ENCODE data around the gene SAG. TPM values are rescaled to one million over a fixed set of nuclear protein-coding genes. Genes with fewer than 3 reads are reported as not detected.

SAG gene
- total and polyA plus RNA-seq, 9 of the 15 experiments (the other 6 are each of a cell fraction or from before 2014, with no cell fraction given), result 0.04 to 0.64 (median 0.31) TPM; not detected in 5

DNA sequence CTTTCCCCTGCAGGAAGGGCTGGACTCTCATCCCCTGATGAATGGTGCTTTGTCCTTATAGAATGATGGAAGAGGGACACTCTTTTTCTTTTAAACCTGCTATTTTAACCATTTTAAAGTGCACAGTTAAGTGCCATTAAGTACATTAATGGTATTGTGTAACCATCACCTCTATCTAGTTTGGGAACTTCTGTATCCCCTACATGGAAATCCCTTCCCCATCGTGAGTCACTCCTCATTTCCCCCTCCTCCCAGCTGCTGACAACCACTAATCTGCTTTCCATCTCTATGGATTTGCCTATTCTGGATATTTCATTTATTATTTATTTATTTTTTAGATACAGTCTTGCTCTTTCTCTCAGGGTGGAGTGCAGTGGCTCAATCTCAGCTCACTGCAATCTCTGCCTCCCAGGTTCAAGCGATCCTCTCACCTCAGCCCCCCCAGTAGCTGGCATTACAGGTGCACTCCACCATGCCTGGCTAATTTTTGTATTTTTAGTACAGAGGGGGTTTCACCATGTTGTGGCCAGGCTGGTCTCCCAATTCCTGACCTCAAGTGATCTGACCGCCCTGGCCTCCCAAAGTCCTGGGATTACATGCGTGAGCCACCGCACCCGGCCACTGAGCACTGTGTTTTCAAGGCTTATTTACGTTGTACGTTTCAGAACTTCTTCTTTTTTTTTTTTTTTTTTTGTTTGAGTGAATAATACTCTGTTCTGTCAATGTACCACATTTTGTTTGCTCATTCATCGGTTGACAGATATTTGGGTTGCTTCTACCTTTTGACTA lies 62.5 kb downstream of the SAG start:
- Histone ChIP-seq H3K9me3 (replicated peaks; ENCODE audit: control insufficient read depth, insufficient read depth, low read depth, low read length) (no peaks in the 10 kb centered on the region), H3K9me1 (ENCODE audit: control insufficient read depth, insufficient read depth, low read length) (no peaks in the 10 kb centered on the region), H3K36me3 (ENCODE audit: control insufficient read depth, insufficient read depth, low read length) (peaks cover 11% of the 10 kb centered on the region; the same call in 1 of the 3 replicates), H3K4me2 (ENCODE audit: insufficient read depth, low read length) (no peak overlapping the region), H3K27me3 (ENCODE audit: control insufficient read depth in 2 of 2, insufficient read depth in 2 of 2, low read length in 2 of 2) (no peaks in the 10 kb centered on the region), H4K20me1 (replicated peaks; ENCODE audit: control insufficient read depth, insufficient read depth, low read length) (no peaks in the 10 kb centered on the region; the same call in 1 of the 2 replicates), H3K4me3 (no peak overlapping the region), H2AFZ (ENCODE audit: low read depth, low read length) (no peak overlapping the region), H3K79me2 (ENCODE audit: control insufficient read depth, insufficient read depth, low read length) (0 out of 3 replicates have a peak, but pooled peaks cover 5% of the 10 kb centered on the region), H3K9ac (ENCODE audit: insufficient read depth in 1 of 2, low read depth in 2 of 2, low read length in 2 of 2) (no peak overlapping the region), H3K4me1 (replicated peaks in 1 of 2; ENCODE audit: control insufficient read depth in 2 of 2, insufficient read depth in 2 of 2, low read length in 2 of 2) (peaks cover 0 to 8% of the 10 kb centered on the region in 2 experiments; a peak in 3 of 5 replicates), H3K27ac (ENCODE audit: extremely low read depth, low read depth, low read length) (no peak overlapping the region)
- no peak for FAIRE-seq
- TF ChIP-seq NUFIP1 (IDR thresholded peaks at IDR 0.05; ENCODE audit: partially characterized antibody) (no peak), ZNF766 (CRISPR knock-in tag; conservative IDR thresholded peaks at IDR 0.05) (no peak), POLR2H (tag; IDR thresholded peaks at IDR 0.05; ENCODE audit: low read depth) (no peak), ESRRA (IDR thresholded peaks at IDR 0.05; ENCODE audit: borderline replicate concordance, low read depth) (no peak), ZFP30 (CRISPR knock-in tag; IDR thresholded peaks at IDR 0.05; ENCODE audit: borderline replicate concordance) (no peak)
- TF ChIP-seq, protein P1, sequence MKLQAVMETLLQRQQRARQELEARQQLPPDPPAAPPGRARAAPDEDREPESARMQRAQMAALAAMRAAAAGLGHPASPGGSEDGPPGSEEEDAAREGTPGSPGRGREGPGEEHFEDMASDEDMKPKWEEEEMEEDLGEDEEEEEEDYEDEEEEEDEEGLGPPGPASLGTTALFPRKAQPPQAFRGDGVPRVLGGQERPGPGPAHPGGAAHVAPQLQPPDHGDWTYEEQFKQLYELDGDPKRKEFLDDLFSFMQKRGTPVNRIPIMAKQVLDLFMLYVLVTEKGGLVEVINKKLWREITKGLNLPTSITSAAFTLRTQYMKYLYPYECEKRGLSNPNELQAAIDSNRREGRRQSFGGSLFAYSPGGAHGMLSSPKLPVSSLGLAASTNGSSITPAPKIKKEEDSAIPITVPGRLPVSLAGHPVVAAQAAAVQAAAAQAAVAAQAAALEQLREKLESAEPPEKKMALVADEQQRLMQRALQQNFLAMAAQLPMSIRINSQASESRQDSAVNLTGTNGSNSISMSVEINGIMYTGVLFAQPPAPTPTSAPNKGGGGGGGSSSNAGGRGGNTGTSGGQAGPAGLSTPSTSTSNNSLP (IDR thresholded peaks at IDR 0.05; ENCODE audit: borderline replicate concordance, low read depth, low read length), result no peak
- 79% methylated on average over 6 of the region's 9 CpGs for WGBS (ENCODE audit: insufficient coverage, low coverage, missing lambda C conversion rate)
- ChIA-PET POLR2A (no interaction called here), CTCF (ENCODE audit: low intra/inter-chr PET ratio) (no interaction called here)
- intact Hi-C loops (cut with micrococcal nuclease), result no loop called here
- BruUV-seq (replicated peaks), result no TSS peak
- in situ Hi-C loops (cut with MboI), result no loop called here
- no peak for ATAC-seq
- DNase-seq (ENCODE audit: extremely low read depth in 1 of 4, low spot score in 3 of 4), result no peak
